Measurements from ENCODE around the gene EPS8.

The EPS8 gene

DNA sequence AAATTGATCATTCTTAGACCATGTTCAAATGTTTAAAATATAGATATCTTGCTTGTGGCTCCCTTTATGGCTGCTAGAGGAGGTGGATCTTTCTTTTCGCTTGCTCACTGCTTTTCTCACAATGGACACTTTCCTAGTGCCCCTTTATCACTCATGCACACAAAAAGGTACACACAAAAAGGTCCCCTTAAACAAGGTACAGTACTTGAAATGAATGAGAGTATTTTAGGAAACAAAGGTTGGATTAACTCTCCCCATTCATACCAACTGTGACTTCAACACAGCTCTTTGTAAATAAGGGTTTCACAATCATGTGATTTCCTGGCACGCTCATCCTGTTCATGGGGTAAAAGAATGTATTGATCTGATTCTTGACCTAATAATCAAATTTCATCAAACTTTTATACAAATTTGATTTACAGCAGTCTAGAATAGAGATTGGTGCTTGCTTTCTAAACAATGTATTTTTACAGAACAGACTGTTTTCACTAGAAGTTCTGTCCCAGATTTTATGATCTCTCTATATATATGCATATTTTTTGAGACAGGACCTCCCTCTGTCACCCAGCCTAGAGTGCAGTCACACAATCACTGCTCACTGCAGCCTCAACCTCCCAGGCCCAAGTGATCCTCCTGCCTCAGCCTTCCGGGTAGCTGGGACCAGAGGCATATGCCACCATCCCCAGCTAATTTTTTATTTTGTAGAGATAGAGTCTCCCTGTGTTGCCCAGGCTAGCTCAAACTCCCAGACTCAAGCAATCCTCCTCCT is 34.4 kb upstream of the EPS8 start:
- Histone ChIP-seq H3K4me2 (ENCODE audit: low read depth, low read length, poor library complexity, severe bottlenecking) (no peak overlapping the region), H3K79me2 (ENCODE audit: insufficient read depth, low read length) (no peaks in the 10 kb centered on the region), H3K4me3 (ENCODE audit: low read length, poor library complexity, severe bottlenecking) (no peak overlapping the region), H3F3A (ENCODE audit: low read depth) (no peaks in the 10 kb centered on the region), H2AFZ (ENCODE audit: low read length) (no peak overlapping the region), H3K9me2 (replicated peaks; ENCODE audit: low read depth, low read length) (no peaks in the 10 kb centered on the region), H3K36me3 (ENCODE audit: insufficient read depth, low read length) (no peaks in the 10 kb centered on the region), H3K27me3 (ENCODE audit: insufficient read depth, low read length, poor library complexity, severe bottlenecking) (no peaks in the 10 kb centered on the region), H4K20me1 (ENCODE audit: insufficient read depth, low read length, poor library complexity, severe bottlenecking) (no peaks in the 10 kb centered on the region), H3K9me3 (ENCODE audit: insufficient read depth, low read depth, low read length) (no peaks in the 10 kb centered on the region), H3K4me1 (ENCODE audit: insufficient read depth, low read length, poor library complexity, severe bottlenecking) (no peaks in the 10 kb centered on the region), H3K9ac (ENCODE audit: low read depth, low read length, poor library complexity, severe bottlenecking) (no peak overlapping the region)
- TF ChIP-seq, protein P1, sequence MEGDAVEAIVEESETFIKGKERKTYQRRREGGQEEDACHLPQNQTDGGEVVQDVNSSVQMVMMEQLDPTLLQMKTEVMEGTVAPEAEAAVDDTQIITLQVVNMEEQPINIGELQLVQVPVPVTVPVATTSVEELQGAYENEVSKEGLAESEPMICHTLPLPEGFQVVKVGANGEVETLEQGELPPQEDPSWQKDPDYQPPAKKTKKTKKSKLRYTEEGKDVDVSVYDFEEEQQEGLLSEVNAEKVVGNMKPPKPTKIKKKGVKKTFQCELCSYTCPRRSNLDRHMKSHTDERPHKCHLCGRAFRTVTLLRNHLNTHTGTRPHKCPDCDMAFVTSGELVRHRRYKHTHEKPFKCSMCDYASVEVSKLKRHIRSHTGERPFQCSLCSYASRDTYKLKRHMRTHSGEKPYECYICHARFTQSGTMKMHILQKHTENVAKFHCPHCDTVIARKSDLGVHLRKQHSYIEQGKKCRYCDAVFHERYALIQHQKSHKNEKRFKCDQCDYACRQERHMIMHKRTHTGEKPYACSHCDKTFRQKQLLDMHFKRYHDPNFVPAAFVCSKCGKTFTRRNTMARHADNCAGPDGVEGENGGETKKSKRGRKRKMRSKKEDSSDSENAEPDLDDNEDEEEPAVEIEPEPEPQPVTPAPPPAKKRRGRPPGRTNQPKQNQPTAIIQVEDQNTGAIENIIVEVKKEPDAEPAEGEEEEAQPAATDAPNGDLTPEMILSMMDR (conservative IDR thresholded peaks at IDR 0.05; ENCODE audit: low read length): no peak
- TF ChIP-seq EZH2phosphoT487 (IDR thresholded peaks at IDR 0.05; ENCODE audit: borderline replicate concordance): no peak

DNA sequence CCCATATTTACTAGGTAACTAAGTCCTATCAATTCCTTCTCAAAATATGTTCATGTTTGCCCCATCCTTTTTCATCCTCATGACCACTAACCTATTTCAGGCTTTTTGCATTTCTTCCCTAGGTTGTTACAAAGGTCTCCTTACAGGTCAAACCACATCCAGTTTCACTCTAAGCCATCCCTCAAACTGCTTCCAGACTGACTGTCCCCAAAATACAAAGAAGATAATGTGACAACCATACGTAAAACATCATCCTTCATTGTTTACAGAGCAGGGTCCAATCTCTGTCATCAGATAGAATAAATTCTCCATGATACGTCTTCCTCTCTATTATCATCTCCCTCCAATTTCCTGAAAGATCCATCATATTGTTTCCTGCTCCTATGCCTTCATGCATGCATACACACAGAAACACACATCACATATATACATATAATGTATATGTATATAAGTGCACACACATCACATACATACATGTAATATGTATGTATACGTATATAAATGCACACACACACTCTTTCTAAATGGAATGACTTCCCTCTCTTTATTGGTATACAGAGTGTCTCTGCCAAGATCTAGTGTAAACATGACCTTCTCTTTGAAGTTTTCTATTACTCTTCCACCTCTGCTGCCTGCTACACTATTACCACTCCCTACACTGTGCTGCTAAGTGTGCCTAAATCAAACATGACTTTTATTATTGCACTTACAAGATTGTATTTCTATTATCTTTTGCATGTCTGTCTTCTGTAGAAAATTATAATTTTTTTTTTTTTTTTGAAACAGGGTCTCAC is 30.7 kb upstream of the EPS8 start:
- no peaks in the 10 kb centered on the region for H3K9me2 ChIP-seq (replicated peaks; ENCODE audit: low read depth, low read length)
- H2AFZ ChIP-seq (ENCODE audit: low read length): no peak overlapping the region
- H3K36me3 ChIP-seq (ENCODE audit: insufficient read depth, low read length): no peaks in the 10 kb centered on the region
- no peaks in the 10 kb centered on the region for H4K20me1 ChIP-seq (ENCODE audit: insufficient read depth, low read length, poor library complexity, severe bottlenecking)
- H3K4me2 ChIP-seq (ENCODE audit: low read depth, low read length, poor library complexity, severe bottlenecking): no peak overlapping the region
- H3K4me1 ChIP-seq (ENCODE audit: insufficient read depth, low read length, poor library complexity, severe bottlenecking): no peaks in the 10 kb centered on the region
- no peaks in the 10 kb centered on the region for H3K27me3 ChIP-seq (ENCODE audit: insufficient read depth, low read length, poor library complexity, severe bottlenecking)
- no peaks in the 10 kb centered on the region for H3K9me3 ChIP-seq (ENCODE audit: insufficient read depth, low read depth, low read length)
- H3K4me3 ChIP-seq (ENCODE audit: low read length, poor library complexity, severe bottlenecking): no peak overlapping the region
- no peaks in the 10 kb centered on the region for H3F3A ChIP-seq (ENCODE audit: low read depth)
- no peak overlapping the region for H3K9ac ChIP-seq (ENCODE audit: low read depth, low read length, poor library complexity, severe bottlenecking)
- no peak for TF ChIP-seq EZH2phosphoT487 (IDR thresholded peaks at IDR 0.05; ENCODE audit: borderline replicate concordance)
- TF ChIP-seq, protein P1 (conservative IDR thresholded peaks at IDR 0.05; ENCODE audit: low read length): no peak
- H3K79me2 ChIP-seq (ENCODE audit: insufficient read depth, low read length): no peaks in the 10 kb centered on the region

DNA sequence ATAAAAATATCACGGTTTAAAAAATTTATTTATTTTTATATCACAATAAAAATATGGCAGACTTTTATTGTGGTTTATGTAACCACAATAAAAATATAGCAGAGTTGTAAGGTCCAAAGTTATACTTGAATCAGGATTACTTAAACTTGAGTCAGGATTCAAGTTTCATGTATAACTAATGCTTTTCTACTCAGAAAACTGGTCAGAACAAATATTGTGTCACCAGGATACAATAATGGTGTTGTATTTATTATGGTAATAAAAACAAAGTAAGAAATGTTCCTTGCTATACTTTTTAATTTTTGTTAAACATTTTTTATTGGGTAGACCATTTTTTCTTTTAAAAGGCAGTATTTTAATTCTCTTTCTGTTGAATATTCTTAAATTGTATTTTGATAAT is 29.2 kb upstream of the EPS8 start:
- Histone ChIP-seq H4K20me1 (ENCODE audit: insufficient read depth, low read length, poor library complexity, severe bottlenecking) (no peaks in the 10 kb centered on the region), H3K4me1 (ENCODE audit: insufficient read depth, low read length, poor library complexity, severe bottlenecking) (no peaks in the 10 kb centered on the region), H3K9me2 (replicated peaks; ENCODE audit: low read depth, low read length) (no peaks in the 10 kb centered on the region), H2AFZ (ENCODE audit: low read length) (no peak overlapping the region), H3F3A (ENCODE audit: low read depth) (no peaks in the 10 kb centered on the region), H3K9ac (ENCODE audit: low read depth, low read length, poor library complexity, severe bottlenecking) (no peak overlapping the region), H3K79me2 (ENCODE audit: insufficient read depth, low read length) (no peaks in the 10 kb centered on the region), H3K4me2 (ENCODE audit: low read depth, low read length, poor library complexity, severe bottlenecking) (no peak overlapping the region), H3K9me3 (ENCODE audit: insufficient read depth, low read depth, low read length) (no peaks in the 10 kb centered on the region), H3K27me3 (ENCODE audit: insufficient read depth, low read length, poor library complexity, severe bottlenecking) (no peaks in the 10 kb centered on the region), H3K36me3 (ENCODE audit: insufficient read depth, low read length) (no peaks in the 10 kb centered on the region), H3K4me3 (ENCODE audit: low read length, poor library complexity, severe bottlenecking) (no peak overlapping the region)
- TF ChIP-seq, protein P1 (conservative IDR thresholded peaks at IDR 0.05; ENCODE audit: low read length): no peak
- TF ChIP-seq EZH2phosphoT487 (IDR thresholded peaks at IDR 0.05; ENCODE audit: borderline replicate concordance): no peak
